Loucy (cell line): ENCODE data around the gene GLRX.

Source experiments
- CTCF ChIP-seq: fragments of 200-600 bp; sonication (generic); conservative IDR thresholded peaks from 2 replicates; pipeline ENCODE4 v1.5.1; 2014; ENCODE audit warnings: mild to moderate bottlenecking, antibody characterized with exemption, low read length
- EZH2phosphoT487 ChIP-seq: fragments of 200-600 bp; IDR thresholded peaks from 2 replicates; pipeline ENCODE4 v1.6.1; 2018; ENCODE audit warnings: antibody characterized with exemption, mild to moderate bottlenecking, moderate library complexity, borderline replicate concordance

GRCh38 chr5:95836544-95836943 lies 14.0 kb upstream of the GLRX start:
- TF ChIP-seq CTCF (no peak), EZH2phosphoT487 (no peak)
